Mesenchymal stem cell (in vitro differentiated cells and primary cell): Measurements from ENCODE around the gene OSMR. TPM values are rescaled to one million over a fixed set of nuclear protein-coding genes. Genes with fewer than 3 reads are reported as not detected.

ENCODE experiments used
- DNase-seq: peaks from one replicate; pipeline ENCODE4 v3.0.0-alpha.2; 2013
- H2AFZ ChIP-seq: one replicate; pipeline ENCODE4 v1.6.1; 2013; ENCODE audit warnings: low read depth, mild to moderate bottlenecking, control low read depth, inconsistent platforms, low read length, moderate library complexity
- H2AK5ac ChIP-seq: 2 replicates; pipeline ENCODE4 v1.6.1; 2013; ENCODE audit warnings: low read length, moderate library complexity, mild to moderate bottlenecking, inconsistent platforms; ENCODE audit not compliant: severe bottlenecking
- H2BK120ac ChIP-seq: one replicate; pipeline ENCODE4 v1.6.1; 2013; ENCODE audit warnings: low read depth, mild to moderate bottlenecking, inconsistent platforms, low read length, moderate library complexity
- H2BK12ac ChIP-seq, 2 experiments: one replicate each; pipeline ENCODE4 v1.6.1; 2013; ENCODE audit warnings: inconsistent platforms in 2 of 2, low read length in 2 of 2, mild to moderate bottlenecking in 2 of 2, moderate library complexity in 2 of 2, control low read depth in 1 of 2
- H2BK15ac ChIP-seq: one replicate; pipeline ENCODE4 v1.6.1; 2013; ENCODE audit warnings: mild to moderate bottlenecking, low read depth, inconsistent platforms; ENCODE audit not compliant: poor library complexity, severe bottlenecking
- H2BK5ac ChIP-seq: 2 replicates; pipeline ENCODE4 v1.6.1; 2013; ENCODE audit warnings: low read depth, mild to moderate bottlenecking, low read length, control low read depth, inconsistent platforms; ENCODE audit not compliant: poor library complexity, severe bottlenecking
- H3K14ac ChIP-seq, 2 experiments: one replicate each; pipeline ENCODE4 v1.6.1; 2013; ENCODE audit warnings: inconsistent platforms in 2 of 2, low read length in 2 of 2, control low read depth in 1 of 2, mild to moderate bottlenecking in 1 of 2, moderate library complexity in 1 of 2
- H3K18ac ChIP-seq, 2 experiments: one replicate each; pipeline ENCODE4 v1.6.1; 2013; ENCODE audit warnings: inconsistent platforms in 2 of 2, low read length in 2 of 2, control low read depth in 1 of 2, low read depth in 1 of 2, mild to moderate bottlenecking in 1 of 2
- H3K23ac ChIP-seq, 2 experiments: one replicate each; pipeline ENCODE4 v1.6.1; 2013; ENCODE audit warnings: inconsistent platforms in 2 of 2, low read length in 2 of 2, mild to moderate bottlenecking in 2 of 2, moderate library complexity in 2 of 2, control low read depth in 1 of 2
- H3K27ac ChIP-seq: 2 replicates; pipeline ENCODE4 v1.5.1; 2013; ENCODE audit warnings: mild to moderate bottlenecking, moderate library complexity, low read length, control low read depth, inconsistent platforms; ENCODE audit not compliant: poor library complexity, severe bottlenecking
- H3K27me3 ChIP-seq, 2 experiments: 2 replicates each; pipeline versions ENCODE4 v1.6.1 to v1.7.0; 2013; ENCODE audit warnings: low read length in 2 of 2, mild to moderate bottlenecking in 2 of 2, moderate library complexity in 2 of 2, control low read depth in 1 of 2, inconsistent platforms in 1 of 2; ENCODE audit not compliant: control insufficient read depth in 1 of 2, insufficient read depth in 1 of 2
- H3K36me3 ChIP-seq, 2 experiments: 2 replicates each; pipeline versions ENCODE4 v1.6.1 to v1.7.0; 2013; ENCODE audit warnings: low read length in 2 of 2, control low read depth in 1 of 2, inconsistent platforms in 1 of 2, low read depth in 1 of 2, mild to moderate bottlenecking in 1 of 2; ENCODE audit not compliant: insufficient read depth in 2 of 2, control insufficient read depth in 1 of 2
- H3K4ac ChIP-seq, 2 experiments: one replicate each; pipeline ENCODE4 v1.6.1; 2013; ENCODE audit warnings: inconsistent platforms in 2 of 2, low read length in 2 of 2, mild to moderate bottlenecking in 2 of 2, moderate library complexity in 2 of 2, control low read depth in 1 of 2, low read depth in 1 of 2
- H3K4me1 ChIP-seq: 2 replicates; pipeline ENCODE4 v1.6.1; 2013; ENCODE audit warnings: low read depth, low read length, control low read depth; ENCODE audit not compliant: control insufficient read depth, insufficient read depth
- H3K4me2 ChIP-seq: 2 replicates; pipeline ENCODE4 v1.6.1; 2013; ENCODE audit warnings: low read length, mild to moderate bottlenecking, inconsistent platforms; ENCODE audit not compliant: poor library complexity, severe bottlenecking
- H3K4me3 ChIP-seq, 2 experiments: 2 replicates each; pipeline versions ENCODE4 v1.5.1 to v1.7.0; 2013; ENCODE audit warnings: low read length in 2 of 2, mild to moderate bottlenecking in 2 of 2, control low read depth in 1 of 2, low read depth in 1 of 2; ENCODE audit not compliant: insufficient read depth in 1 of 2
- H3K79me1 ChIP-seq: replicated peaks from 2 replicates; pipeline ENCODE4 v1.6.1; 2013; ENCODE audit warnings: mild to moderate bottlenecking, control low read depth, low read length, inconsistent platforms; ENCODE audit not compliant: poor library complexity, severe bottlenecking
- H3K9ac ChIP-seq: 2 replicates; pipeline ENCODE4 v1.7.0; 2013; ENCODE audit warnings: mild to moderate bottlenecking, low read length, moderate library complexity
- H3K9me3 ChIP-seq: 2 replicates; pipeline ENCODE4 v1.7.0; 2013; ENCODE audit warnings: mild to moderate bottlenecking, low read length; ENCODE audit not compliant: control insufficient read depth
- H4K8ac ChIP-seq: one replicate; pipeline ENCODE4 v1.6.1; 2013; ENCODE audit warnings: inconsistent platforms, mild to moderate bottlenecking, low read length, moderate library complexity
- H4K91ac ChIP-seq: one replicate; pipeline ENCODE4 v1.6.1; 2013; ENCODE audit warnings: mild to moderate bottlenecking, low read length, inconsistent platforms
- WGBS: methylation state at CpG from one replicate; pipeline ENCODE4 v1.1.7; 2013; ENCODE audit warnings: mixed read lengths; 5-methylcytosine and 5-hydroxymethylcytosine counted together
- polyA plus RNA-seq, 2 experiments: library from polyadenylated mRNA; stranded (reverse); fragments of 200-250 nt; gene quantifications; one replicate each; pipeline ENCODE4 v1.2.3, GENCODE V29; 2013

OSMR gene
- 139 TPM for polyA plus RNA-seq (2013, experiment 1 of 2)
- polyA plus RNA-seq (2013, experiment 2 of 2): 136 TPM

DNA sequence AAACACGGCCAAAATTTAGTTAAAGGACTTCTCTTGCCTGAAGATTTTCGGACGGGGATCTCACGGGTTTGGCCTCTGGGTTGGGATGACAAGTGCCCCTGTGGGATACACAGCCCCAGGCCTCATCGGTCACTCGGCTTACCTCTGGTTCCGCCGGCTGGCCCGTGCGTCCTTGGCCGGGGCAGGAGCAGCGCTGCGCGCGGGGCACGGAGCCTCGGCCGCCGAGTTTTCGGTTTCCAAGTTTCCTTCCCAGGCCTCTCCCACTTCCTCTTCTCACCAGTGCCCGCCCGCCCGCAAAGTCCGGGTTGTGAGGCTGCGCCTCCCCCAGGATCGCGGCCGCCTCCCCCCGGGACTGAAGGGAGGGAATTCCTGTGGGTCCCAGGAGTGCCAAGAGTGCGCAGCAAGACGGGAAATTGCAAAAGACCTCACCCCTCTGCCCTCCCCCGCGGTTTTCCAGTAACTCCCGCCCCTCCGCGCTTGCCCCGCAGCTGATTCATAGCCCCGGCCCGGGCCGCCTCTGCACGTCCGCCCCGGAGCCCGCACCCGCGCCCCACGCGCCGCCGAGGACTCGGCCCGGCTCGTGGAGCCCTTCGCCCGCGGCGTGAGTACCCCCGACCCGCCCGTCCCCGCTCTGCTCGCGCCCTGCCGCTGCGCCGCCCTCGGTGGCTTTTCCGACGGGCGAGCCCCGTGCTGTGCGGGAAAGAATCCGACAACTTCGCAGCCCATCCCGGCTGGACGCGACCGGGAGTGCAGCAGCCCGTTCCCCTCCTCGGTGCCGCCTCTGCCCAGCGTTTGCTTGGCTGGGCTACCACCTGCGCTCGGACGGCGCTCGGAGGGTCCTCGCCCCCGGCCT lies at the start of gene OSMR:
Gene OSMR, plus strand, starts transcription at position 487 of the 853 bp plus-strand sequence. CDS start 23,033 bp downstream, outside the sequence.
- peaks cover 3 to 53% of the 10 kb centered on the region in 2 experiments for H3K36me3 ChIP-seq
- H3K4me3 ChIP-seq: peak within 1 kb of the TSS; percentile 88 to 94
- under 1% methylated on average over 83 of the region's 89 CpGs for WGBS
- no peaks in the 10 kb centered on the region for H3K9me3 ChIP-seq
- H3K9ac ChIP-seq: peak within 1 kb of the TSS; percentile 97
- H4K8ac ChIP-seq: peak within 1 kb of the TSS; percentile 94
- peak within 1 kb of the TSS; percentile 87 for H3K27ac ChIP-seq
- peak within 1 kb of the TSS; percentile 95 for H2BK5ac ChIP-seq
- peak within 1 kb of the TSS; percentile 94 to 97 for H3K23ac ChIP-seq
- H3K4me1 ChIP-seq: peaks cover 9% of the 10 kb centered on the region
- H3K4ac ChIP-seq: peak within 1 kb of the TSS; percentile 98
- peak within 1 kb of the TSS; percentile 85 to 96 for H2BK12ac ChIP-seq
- H2AFZ ChIP-seq: peak within 1 kb of the TSS; percentile 72
- peak within 1 kb of the TSS; percentile 99 for H2BK120ac ChIP-seq
- H3K27me3 ChIP-seq: no peaks in the 10 kb centered on the region
- H2AK5ac ChIP-seq: peak within 1 kb of the TSS; percentile 62
- H4K91ac ChIP-seq: peak within 1 kb of the TSS; percentile 100
- peak within 1 kb of the TSS; percentile 98 to 100 for H3K18ac ChIP-seq
- peak within 1 kb of the TSS; percentile 99 for H2BK15ac ChIP-seq
- H3K4me2 ChIP-seq: peak within 1 kb of the TSS; percentile 72
- H3K14ac ChIP-seq: peak within 1 kb of the TSS; percentile 64 to 99
- H3K79me1 ChIP-seq: peaks cover 19% of the 10 kb centered on the region
- DNase-seq: peak; percentile 99

DNA sequence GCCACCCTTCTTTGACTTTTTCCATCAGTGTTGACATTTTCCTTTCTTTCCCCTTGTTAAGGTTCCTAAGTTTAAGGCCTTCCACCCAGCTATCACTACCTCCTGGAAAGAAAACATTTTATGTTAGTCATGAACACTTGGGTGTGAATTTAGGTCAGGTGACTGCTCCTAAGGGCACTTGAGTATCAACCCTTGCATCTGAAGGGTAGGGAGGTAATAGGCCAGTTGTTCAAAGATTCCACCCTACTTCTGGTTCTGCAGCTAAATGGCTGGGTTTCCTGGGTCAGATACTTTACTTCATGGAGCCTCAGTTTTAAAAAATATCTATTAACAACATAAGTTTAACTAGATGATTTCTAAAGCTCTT lies 49.1 kb upstream of the OSMR start:
- Histone ChIP-seq H3K18ac (no peak overlapping the region), H3K9ac (no peak overlapping the region), H3K9me3 (no peaks in the 10 kb centered on the region), H3K27ac (no peak overlapping the region), H3K14ac (no peak overlapping the region), H2BK5ac (no peak overlapping the region), H3K27me3 (peaks cover 0 to 4% of the 10 kb centered on the region in 2 experiments), H3K79me1 (no peaks in the 10 kb centered on the region), H3K36me3 (no peaks in the 10 kb centered on the region), H4K8ac (no peak overlapping the region), H3K4ac (no peak overlapping the region), H2BK120ac (no peak overlapping the region), H2BK12ac (no peak overlapping the region), H3K4me2 (no peak overlapping the region), H3K23ac (no peak overlapping the region), H3K4me1 (no peaks in the 10 kb centered on the region), H4K91ac (no peak overlapping the region), H2BK15ac (no peak overlapping the region), H2AFZ (no peak overlapping the region), H2AK5ac (no peak overlapping the region), H3K4me3 (no peak overlapping the region)
- no peak for DNase-seq

DNA sequence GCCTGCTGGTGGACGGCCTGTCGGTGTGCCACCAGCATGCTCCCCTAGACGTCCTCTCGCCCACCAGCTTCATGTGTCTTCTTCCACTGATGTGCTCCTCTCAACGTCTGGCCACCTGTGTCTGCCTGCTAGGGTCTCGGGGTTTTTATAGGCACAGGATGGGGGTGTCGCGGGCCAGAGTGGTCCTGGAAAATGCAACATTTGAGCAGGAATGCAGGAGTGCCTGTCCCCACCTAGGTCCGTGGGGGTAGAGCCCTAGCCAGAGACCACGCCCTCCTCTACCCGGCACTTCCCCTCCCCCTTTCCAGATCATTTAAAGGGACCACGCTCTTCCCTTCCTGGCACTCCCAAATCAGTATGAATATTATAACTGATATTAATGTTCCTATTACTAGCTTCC lies 48.0 kb upstream of the OSMR start:
- Histone ChIP-seq H3K4ac (peak overlapping the region in 1 of 2 experiments; percentile 73), H3K23ac (no peak overlapping the region), H3K79me1 (no peaks in the 10 kb centered on the region), H3K4me2 (no peak overlapping the region), H3K9me3 (no peaks in the 10 kb centered on the region), H3K4me1 (no peaks in the 10 kb centered on the region), H3K27me3 (peaks cover 0 to 4% of the 10 kb centered on the region in 2 experiments), H2AFZ (no peak overlapping the region), H3K27ac (no peak overlapping the region), H3K36me3 (no peaks in the 10 kb centered on the region), H2BK120ac (no peak overlapping the region), H3K18ac (peak overlapping the region in 1 of 2 experiments; percentile 70), H2AK5ac (no peak overlapping the region), H3K9ac (no peak overlapping the region), H2BK5ac (no peak overlapping the region), H3K14ac (peak overlapping the region in 1 of 2 experiments; percentile 89), H2BK12ac (peak overlapping the region in 1 of 2 experiments; percentile 87), H2BK15ac (peak overlapping the region; percentile 60), H4K8ac (no peak overlapping the region), H3K4me3 (no peak overlapping the region), H4K91ac (no peak overlapping the region)
- DNase-seq: no peak
- WGBS: 92% methylated on average over 11 of the region's 12 CpGs
